K562 (cell line): ENCODE results near the gene NTSR1.

Source experiments
- ZNF586 ChIP-seq: fragments of 450-650 bp; formaldehyde crosslinking; conservative IDR thresholded peaks from 2 replicates; pipeline ENCODE4 v1.4.0; 2020; ENCODE audit warnings: mild to moderate bottlenecking, moderate library complexity
- TF ChIP-seq, protein P1 (sequence below), 3 experiments: IDR thresholded peaks in 2 of 3; conservative IDR thresholded peaks in 1 of 3; 2 replicates each; pipeline ENCODE4 v1.5.1; 2011 to 2012; ENCODE audit warnings: low read length in 3 of 3, mild to moderate bottlenecking in 3 of 3, control low read depth in 2 of 3, improper control_type of control experiment in 1 of 3, inconsistent platforms in 1 of 3, low read depth in 1 of 3, mixed read lengths in 1 of 3, moderate library complexity in 1 of 3; ENCODE audit not compliant: insufficient read depth in 2 of 3

DNA sequence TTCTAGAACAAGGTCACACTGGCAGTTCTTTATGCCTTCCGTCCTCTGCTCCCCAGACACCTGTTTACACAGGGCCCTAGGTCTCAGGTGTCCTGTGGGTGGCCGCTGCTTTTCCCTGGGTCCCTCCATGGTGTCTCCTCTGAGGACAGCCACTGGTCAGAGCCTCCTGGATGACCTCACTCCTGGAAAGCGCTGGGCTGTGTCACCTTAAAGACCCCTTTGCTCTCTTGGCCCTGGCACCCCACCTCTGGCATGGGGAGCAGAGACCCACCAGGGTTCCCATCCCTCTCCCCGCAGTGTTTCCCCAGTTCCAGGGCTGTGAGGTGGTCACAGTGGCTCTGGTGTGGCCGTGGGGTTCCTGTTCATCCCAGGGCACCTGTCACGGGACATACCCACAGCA, 33.9 kb downstream of the NTSR1 start:
- TF ChIP-seq ZNF586 (CRISPR knock-in tag): no peak
- TF ChIP-seq, protein P1, sequence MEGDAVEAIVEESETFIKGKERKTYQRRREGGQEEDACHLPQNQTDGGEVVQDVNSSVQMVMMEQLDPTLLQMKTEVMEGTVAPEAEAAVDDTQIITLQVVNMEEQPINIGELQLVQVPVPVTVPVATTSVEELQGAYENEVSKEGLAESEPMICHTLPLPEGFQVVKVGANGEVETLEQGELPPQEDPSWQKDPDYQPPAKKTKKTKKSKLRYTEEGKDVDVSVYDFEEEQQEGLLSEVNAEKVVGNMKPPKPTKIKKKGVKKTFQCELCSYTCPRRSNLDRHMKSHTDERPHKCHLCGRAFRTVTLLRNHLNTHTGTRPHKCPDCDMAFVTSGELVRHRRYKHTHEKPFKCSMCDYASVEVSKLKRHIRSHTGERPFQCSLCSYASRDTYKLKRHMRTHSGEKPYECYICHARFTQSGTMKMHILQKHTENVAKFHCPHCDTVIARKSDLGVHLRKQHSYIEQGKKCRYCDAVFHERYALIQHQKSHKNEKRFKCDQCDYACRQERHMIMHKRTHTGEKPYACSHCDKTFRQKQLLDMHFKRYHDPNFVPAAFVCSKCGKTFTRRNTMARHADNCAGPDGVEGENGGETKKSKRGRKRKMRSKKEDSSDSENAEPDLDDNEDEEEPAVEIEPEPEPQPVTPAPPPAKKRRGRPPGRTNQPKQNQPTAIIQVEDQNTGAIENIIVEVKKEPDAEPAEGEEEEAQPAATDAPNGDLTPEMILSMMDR (IDR thresholded peaks at IDR 0.05 in 2 of 3, conservative IDR thresholded peaks at IDR 0.05 in 1 of 3; ENCODE audit: insufficient read depth in 2 of 3, low read depth in 1 of 3, low read length in 3 of 3): no peak
